GM23248 (cell line): ENCODE measurements around the gene DMWD.

Experiments used
- EZH2 ChIP-seq: fragments of 200-600 bp; sonication (generic); IDR thresholded peaks from 2 replicates; pipeline ENCODE4 v1.6.1; 2018; ENCODE audit warnings: antibody characterized with exemption, mild to moderate bottlenecking; ENCODE audit not compliant: insufficient read depth, poor library complexity, severe bottlenecking
- EZH2phosphoT487 ChIP-seq: fragments of 200-600 bp; sonication (generic); IDR thresholded peaks from 2 replicates; pipeline ENCODE4 v1.6.1; 2018; ENCODE audit warnings: antibody characterized with exemption, moderate library complexity, mild to moderate bottlenecking, low read depth; ENCODE audit not compliant: insufficient read depth

GRCh38 chr19:45822716-45823115 lies 30.1 kb upstream of the DMWD start:
- TF ChIP-seq EZH2 (no peak), EZH2phosphoT487 (no peak)
